NCI-H1930 (cell line): Measurements from ENCODE around the gene KCNMB3.
A peak's percentile ranks its signal among the peaks of the same experiment; 100 is the strongest.

Source experiments
- DNase-seq, 2 experiments: peaks; one replicate each; lab custom pipeline; 2025; lab: John Stamatoyannopoulos, UW

KCNMB3 gene

GRCh38 chr3:179196098-179196497 is 54.8 kb downstream of the KCNMB3 start:
- DNase-seq = peak; percentile 49 to 61

- DNase-seq = no peak
Measured at GRCh38 chr3:179194931-179195330, 56.0 kb downstream of the KCNMB3 start.
